ENCODE results near the gene DENND1B.

DNA sequence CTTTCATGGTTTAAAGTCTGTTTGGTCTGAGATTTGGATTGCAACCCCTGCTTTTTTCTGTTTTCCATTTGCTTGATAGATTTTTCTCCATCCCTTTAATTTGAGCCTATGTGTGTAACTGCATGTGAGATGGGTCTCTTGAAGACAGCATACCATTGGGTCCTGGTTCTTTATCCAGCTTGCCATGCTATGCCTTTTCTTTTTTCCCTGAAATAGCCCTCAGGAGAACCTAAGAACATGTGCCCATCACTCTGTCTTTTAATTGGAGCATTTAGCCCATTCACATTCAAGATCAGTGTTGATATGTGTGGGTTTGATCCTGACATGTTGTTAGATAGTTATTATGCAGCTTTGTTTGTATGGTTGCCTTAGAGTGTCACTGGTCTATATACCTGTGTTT, 21.7 kb upstream of the DENND1B start:
- TF ChIP-seq, protein P1, sequence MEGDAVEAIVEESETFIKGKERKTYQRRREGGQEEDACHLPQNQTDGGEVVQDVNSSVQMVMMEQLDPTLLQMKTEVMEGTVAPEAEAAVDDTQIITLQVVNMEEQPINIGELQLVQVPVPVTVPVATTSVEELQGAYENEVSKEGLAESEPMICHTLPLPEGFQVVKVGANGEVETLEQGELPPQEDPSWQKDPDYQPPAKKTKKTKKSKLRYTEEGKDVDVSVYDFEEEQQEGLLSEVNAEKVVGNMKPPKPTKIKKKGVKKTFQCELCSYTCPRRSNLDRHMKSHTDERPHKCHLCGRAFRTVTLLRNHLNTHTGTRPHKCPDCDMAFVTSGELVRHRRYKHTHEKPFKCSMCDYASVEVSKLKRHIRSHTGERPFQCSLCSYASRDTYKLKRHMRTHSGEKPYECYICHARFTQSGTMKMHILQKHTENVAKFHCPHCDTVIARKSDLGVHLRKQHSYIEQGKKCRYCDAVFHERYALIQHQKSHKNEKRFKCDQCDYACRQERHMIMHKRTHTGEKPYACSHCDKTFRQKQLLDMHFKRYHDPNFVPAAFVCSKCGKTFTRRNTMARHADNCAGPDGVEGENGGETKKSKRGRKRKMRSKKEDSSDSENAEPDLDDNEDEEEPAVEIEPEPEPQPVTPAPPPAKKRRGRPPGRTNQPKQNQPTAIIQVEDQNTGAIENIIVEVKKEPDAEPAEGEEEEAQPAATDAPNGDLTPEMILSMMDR (IDR thresholded peaks at IDR 0.05; ENCODE audit: low read length): no peak
- no peak for TF ChIP-seq EZH2 (optimal IDR thresholded peaks at IDR 0.05; ENCODE audit: low read depth, low read length)
- TF ChIP-seq EZH2phosphoT487 (IDR thresholded peaks at IDR 0.05; ENCODE audit: low read length): no peak

All from MM.1S (cell line).